Measurements from ENCODE around the gene NDUFB10.

DNA sequence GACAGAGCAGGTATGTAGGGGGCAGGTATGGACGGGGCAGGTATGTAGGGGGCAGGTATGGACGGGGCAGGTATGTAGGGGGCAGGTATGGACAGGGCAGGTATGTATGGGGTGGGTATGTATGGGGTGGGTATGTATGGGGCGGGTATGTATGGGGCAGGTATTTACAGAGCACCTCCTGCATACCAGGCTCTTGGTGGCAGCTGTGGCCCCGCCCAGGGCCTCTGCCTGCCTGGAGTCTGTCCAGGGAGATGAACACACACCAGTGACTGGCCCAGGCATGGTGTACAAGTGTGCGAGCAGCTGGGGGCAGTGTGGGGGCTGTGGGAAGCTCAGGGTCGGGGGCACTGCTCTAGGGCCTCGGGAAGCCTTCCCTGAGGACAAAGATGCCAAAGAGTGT lies 9.3 kb upstream of the NDUFB10 start:
- TF ChIP-seq POLR2A (IDR thresholded peaks at IDR 0.05; ENCODE audit: low read depth, low read length) (no peak), POLR2AphosphoS5 (IDR thresholded peaks at IDR 0.05; ENCODE audit: low read depth, low read length) (no peak)
